AG04449 (cell line): ENCODE data around the gene SHOC1.

ENCODE experiments used
- CTCF ChIA-PET: fragments of 350-600 bp; formaldehyde crosslinking; extraction: SDS; loops from one replicate; lab custom pipeline; 2021; ENCODE audit warnings: antibody characterized with exemption; lab: Yijun Ruan, JAX
- POLR2A ChIA-PET: fragments of 400-600, 350-600 bp; formaldehyde crosslinking; extraction: SDS; loops from one replicate; lab custom pipeline; 2020; ENCODE audit warnings: antibody characterized with exemption, inconsistent platforms; lab: Yijun Ruan, JAX
- DNase-seq: peaks from one replicate; pipeline ENCODE4 v3.0.0-alpha.2; 2010; ENCODE audit warnings: low read depth, low spot score
- H3K4me3 ChIP-seq: 2 replicates; pipeline ENCODE4 v1.5.1; 2011; ENCODE audit warnings: low read depth, mild to moderate bottlenecking, control low read depth, low read length
- CTCF ChIP-seq: IDR thresholded peaks from one replicate; pipeline ENCODE4 v1.5.1; 2011; ENCODE audit warnings: mild to moderate bottlenecking, moderate library complexity, low read length, control low read depth, inconsistent platforms; ENCODE audit not compliant: insufficient read depth; ENCODE audit errors: missing control alignments

The SHOC1 gene

GRCh38 chr9:111838439-111838838, 43.7 kb upstream of the SHOC1 start:
- ChIA-PET CTCF (interaction anchor here (1.3 kb wide), 1 partner anchor 523 kb away, joined by 3 read pairs; no protein-coding TSS in a partner anchor), POLR2A (no interaction called here)
- DNase-seq: no peak
- no peak for TF ChIP-seq CTCF
- H3K4me3 ChIP-seq: no peak overlapping the region

GRCh38 chr9:111836311-111836710, 41.6 kb upstream of the SHOC1 start:
- no peak overlapping the region for H3K4me3 ChIP-seq
- ChIA-PET CTCF (no interaction called here), POLR2A (no interaction called here)
- no peak for DNase-seq
- TF ChIP-seq CTCF: no peak

GRCh38 chr9:111833941-111834340, 39.2 kb upstream of the SHOC1 start:
- no peak overlapping the region for H3K4me3 ChIP-seq
- TF ChIP-seq CTCF: no peak
- POLR2A ChIA-PET: interaction anchor here (0.7 kb wide), 1 partner anchor 182 kb away, joined by 4 read pairs; no protein-coding TSS in a partner anchor
- no peak for DNase-seq
- CTCF ChIA-PET: no interaction called here

- no peak overlapping the region for H3K4me3 ChIP-seq
- ChIA-PET POLR2A (no interaction called here), CTCF (interaction anchor here (0.5 to 1.3 kb wide), 2 partner anchors 18 to 404 kb away, joined by 3 read pairs; no protein-coding TSS in a partner anchor)
- TF ChIP-seq CTCF: no peak
- no peak for DNase-seq
Measured at GRCh38 chr9:111832449-111832848, 37.7 kb upstream of the SHOC1 start.

- CTCF ChIA-PET: interaction anchor here (0.8 to 1.3 kb wide), 2 partner anchors 17 to 244 kb away, joined by 3 read pairs; no protein-coding TSS in a partner anchor
- POLR2A ChIA-PET: interaction anchor here (0.6 kb wide), 1 partner anchor 65 kb away, joined by 3 read pairs; the partner anchor contains the start of gene UGCG
- no peak overlapping the region for H3K4me3 ChIP-seq
- TF ChIP-seq CTCF: no peak
- no peak for DNase-seq
Measured at GRCh38 chr9:111831371-111832108, 36.8 kb upstream of the SHOC1 start.

GRCh38 chr9:111828193-111828592, 33.5 kb upstream of the SHOC1 start:
- DNase-seq: no peak
- TF ChIP-seq CTCF: no peak
- ChIA-PET POLR2A (no interaction called here), CTCF (interaction anchor here (1.6 to 2.6 kb wide), 2 partner anchors 247 to 533 kb away, joined by 6 to 8 read pairs; no protein-coding TSS in a partner anchor)
- H3K4me3 ChIP-seq: no peak overlapping the region
